Effector CD8-positive, alpha-beta T cell (primary cell): ENCODE results near the gene MDM4.

Source experiments
- DNase-seq: peaks from one replicate; lab custom pipeline; 2025; lab: John Stamatoyannopoulos, UW

The MDM4 gene

DNA sequence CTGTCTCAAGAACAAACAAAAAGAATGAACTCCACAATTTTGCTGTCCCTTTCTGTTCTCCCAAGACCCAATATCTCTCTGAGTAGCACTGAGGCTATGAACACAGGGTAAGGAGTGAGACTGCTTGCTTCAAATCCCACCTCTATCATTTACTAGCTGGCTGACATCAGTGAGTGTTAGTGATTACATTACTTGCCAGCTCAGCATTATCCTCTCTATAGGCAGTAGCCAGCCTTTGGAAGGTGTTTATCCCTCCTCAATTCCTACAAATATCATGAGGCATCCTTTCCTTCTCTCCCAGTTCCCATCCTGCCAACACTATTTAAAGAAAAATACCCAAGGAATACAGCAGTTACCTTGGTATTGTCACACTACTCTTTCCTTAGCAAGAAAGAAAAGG, 24.6 kb upstream of the MDM4 start:
- no peak for DNase-seq

DNA sequence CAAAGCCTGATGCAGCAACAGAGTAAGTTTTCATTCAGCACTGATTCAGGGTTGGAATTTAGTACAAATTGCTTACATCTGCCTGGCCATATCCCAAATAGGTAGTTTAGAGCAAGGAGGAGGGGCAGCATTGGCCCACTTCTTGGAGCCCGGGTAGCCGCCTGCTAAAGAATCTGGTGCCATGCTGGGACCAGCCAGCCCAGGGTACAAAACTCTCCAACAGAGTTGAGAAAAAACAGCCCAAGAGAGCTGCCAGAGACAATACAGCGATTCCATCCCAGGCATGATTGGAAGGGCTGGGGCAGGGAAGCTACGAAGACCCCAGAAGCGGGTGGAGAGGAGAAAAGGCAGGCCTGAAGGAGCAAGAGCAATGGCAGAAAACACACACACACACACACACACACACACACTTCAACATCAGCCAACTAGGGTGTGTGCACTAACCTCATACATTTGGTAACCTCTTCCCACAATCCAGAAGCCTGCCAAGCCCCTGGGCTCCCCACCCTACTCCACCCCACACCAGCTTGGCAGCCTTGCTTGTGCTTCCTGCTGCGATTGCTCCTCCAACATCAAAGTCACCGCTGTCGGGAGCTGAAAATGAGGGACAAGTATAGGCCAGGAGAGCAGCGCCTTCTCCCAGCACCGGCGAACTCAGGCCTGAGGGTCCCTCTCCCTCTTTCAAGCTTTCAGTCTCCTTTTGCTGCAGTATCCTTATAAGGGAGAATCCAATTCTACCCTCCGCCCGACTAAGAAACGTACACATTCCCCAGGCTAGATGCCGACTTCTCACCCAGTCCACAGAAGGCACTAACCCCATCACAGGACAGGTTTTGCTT, 22.8 kb upstream of the MDM4 start:
- peak; percentile 10 for DNase-seq

DNA sequence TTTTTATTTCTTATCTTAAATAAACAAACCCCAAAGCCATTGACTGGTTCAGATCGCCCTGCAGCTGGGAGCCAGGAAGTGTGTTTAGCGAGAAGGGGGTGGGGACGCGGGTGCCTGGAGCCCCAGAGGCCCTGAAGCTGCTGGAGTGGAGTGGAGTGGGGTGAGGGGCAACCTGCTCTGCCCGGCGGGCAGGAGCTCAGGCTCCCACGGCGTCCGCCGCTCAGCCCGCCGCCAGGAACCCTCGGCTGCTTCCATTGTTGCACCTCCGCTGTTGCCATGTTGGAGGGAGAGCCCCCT, 22.3 kb upstream of the MDM4 start:
- peak; percentile 26 for DNase-seq

DNA sequence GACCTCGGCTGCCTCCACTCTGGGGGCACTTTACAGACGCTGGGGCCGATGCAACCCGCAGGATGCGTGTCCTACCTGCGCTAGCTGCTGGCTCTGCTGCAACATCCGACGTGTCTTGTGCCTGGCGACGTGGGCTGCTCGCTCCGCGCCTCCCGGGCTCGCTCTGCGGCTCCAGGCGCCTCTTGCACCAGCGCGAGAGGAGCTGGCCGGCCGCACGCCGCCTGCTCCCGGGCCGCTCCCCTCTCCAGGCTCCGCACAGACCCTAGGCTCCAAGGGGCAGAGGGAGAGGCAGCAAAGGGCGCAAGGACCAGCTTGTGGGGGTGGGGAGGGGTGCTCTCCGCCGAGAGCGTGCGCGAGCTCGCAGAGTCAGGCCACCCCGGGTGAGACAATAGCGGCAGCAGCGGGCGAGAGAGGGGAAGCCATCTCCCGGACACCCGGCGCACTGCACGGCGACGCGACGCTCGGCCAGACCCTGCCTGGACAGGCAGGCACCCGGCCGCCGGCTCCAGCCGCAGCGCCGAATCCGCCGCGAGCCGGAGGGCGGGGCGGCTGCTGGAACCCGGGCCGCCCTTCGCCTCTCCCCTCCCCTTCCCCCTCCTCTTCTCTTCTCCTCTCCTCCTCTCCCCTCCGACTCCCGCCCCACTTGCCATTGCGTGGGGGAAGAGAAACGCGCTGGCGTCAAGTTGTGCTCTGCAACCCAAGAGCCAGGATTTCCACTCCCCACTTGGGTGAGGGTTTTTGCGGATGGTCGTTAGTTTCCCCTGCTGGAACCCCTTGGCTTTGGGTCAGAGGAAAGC, 21.7 kb upstream of the MDM4 start, which contains the start of gene PIK3C2B:
TSS of gene PIK3C2B (minus strand) at position 525 of the 797 bp plus-strand sequence. CDS start 25,003 bp downstream, outside the sequence.
- DNase-seq = peak; percentile 53

DNA sequence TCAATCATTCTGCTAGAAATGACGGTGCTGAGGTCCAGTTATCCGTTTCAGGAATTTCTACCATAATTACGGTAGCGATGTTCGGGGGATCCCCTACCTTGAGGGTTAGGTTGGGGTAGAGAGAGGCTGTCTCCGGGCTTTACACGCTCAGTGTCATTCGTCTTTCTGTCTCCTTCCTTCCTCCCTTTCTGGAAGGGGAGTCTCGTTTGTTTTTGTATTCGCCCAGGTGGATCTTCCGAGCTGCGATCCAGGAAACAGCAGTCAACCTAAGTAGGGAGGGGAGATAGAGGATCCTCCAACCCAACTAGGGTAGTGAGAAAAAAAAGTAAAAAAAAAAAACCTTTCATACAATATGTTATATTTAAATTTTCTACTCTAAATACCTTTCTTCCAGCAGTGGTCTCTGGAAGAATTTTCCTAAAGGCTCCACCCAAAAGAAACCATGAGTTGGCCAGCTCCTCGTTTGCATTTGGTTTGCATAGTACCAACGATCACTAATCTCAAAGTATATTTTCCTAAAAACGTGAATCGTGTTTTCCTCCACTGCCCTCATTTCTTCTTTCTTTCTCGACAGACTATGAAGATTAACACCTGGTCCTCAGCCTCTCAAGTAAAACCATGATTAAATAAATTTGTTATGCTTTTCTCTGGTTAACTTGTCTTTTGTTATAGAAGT, 21.0 kb upstream of the MDM4 start:
- peak; percentile 30 for DNase-seq

DNA sequence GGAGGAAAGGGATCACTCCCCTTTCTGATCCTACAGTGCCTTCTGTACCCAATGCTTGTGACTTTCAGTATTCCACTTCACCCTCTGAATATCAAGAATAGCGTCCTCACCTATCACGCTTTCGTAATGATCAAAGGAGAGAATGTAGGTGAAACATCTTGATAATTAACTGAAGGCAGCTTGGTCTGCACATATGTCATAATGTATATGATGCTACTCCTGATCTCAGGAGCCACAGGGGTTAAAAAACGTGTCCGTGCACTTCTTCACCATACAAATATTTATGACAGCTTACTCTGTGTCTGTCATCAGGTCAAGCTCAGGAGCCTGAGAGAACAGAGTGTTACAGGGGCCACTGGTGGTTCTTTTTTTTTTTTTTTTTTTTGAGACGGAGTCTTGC, 20.4 kb upstream of the MDM4 start:
- DNase-seq = no peak

DNA sequence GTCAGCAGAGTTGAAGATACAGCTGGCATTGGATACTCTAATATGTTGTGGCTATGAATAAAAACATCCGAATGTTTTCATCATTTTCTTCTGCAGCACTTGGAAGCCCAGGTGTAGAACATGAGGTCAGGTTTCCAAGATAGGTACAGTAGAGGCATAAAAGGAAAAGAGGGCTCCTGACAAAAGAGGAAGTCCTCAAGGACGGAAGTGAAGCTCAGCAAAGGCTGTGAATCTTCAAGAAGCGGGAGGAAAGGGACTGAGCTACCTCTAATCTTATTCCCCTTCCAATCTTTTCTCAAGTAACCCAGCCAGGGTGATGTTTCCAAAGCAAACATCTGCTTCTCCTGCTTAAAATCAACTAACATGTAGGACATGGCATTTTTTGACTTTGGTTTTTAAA, 17.2 kb upstream of the MDM4 start:
- DNase-seq = no peak

DNA sequence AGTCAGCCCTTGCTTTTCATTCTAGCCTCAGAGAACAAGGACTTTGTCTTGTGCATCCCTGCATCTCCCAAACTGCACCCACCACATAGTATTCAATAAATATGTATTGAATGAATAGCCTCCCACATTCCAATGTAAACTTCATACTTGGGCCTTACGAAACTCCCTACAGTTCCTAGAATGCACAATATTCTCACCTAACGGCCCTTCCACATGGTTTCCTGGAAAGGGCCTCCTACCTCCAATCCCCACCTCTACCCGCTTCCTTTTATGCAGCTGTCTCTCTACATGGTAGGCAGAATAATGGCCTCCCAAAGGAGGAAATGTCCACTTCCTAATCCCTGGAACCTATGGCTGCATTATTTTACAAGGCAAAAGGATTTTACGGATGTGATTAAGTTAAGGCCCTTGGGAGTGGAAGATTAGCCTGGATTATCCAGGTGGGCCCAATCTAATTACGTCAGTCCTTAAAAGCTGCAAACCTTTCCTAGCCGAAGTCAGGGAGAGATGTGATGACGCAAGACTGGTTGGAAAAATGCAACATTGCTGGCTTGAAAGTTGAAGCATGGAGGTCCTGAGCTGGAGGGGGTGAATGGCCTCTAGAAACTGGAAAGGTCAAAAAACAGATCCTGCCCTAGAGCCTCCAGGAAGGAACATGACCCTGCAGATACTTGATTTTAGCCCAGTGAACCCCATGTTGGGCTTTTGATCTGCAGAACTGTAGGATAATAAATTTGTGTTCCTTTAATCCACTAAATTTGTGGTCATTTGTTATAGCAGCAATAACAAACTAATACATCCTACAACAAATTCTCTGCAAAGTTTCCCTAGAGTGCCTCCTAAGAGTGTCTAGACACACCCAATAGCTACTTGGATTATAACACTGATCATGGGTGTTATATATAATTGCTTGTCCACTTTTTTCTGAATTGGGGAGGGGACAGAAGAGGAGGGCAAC, 16.4 kb upstream of the MDM4 start:
- DNase-seq = no peak

DNA sequence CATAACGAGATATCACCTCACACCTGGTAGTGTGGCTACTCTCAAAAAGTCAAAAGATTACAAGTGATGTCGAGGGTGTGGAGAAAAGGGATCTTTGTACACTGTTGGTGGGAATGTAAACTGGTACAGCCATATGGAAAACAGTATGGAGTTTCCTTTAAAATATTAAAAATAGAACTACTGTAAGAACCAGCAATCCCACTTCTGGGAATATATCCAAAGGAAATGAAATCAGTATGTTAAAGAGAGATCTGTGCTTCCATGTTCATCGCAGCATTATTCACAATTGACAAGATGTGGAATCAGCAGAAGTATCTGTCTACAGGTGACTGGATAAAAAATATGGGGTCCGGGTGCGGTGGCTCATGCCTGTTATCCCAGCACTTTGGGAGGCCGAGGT, 14.0 kb upstream of the MDM4 start:
- no peak for DNase-seq

DNA sequence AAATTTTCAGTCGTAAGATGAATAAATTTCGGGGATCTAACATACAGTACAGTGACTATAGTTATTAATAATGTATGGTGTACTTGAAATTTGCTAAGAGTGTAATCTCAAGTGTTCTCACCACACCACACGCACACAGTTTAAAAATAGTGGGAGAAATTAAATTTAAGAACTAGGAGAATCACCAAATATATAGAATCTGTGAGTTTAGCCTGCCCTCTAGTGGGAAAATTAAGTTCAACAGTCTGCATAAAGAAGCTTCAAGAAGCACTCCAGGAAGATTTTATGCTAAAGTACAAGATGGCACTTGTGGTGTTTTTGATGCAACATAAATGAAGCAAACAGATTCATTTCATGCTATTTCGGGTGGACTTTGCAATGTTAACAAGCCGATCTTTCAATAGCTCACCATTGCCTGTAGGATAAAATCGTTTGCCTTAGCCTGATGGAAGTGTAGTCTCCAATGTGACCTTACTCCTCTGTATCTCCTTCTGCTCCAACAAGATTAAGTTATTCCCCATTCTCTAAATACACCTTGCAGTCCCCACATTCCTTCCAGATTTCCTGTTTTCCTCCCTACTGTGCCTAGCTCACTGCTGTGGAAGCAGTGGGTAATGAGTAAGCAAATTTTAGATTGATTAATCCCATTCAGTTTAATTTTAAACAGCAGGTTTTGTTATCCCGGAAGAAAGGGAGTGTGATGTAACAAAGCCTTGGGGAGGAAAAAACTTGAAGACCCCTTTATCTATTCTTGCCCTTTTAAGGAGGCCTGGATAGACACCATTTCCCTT, 12.9 kb upstream of the MDM4 start:
- no peak for DNase-seq

DNA sequence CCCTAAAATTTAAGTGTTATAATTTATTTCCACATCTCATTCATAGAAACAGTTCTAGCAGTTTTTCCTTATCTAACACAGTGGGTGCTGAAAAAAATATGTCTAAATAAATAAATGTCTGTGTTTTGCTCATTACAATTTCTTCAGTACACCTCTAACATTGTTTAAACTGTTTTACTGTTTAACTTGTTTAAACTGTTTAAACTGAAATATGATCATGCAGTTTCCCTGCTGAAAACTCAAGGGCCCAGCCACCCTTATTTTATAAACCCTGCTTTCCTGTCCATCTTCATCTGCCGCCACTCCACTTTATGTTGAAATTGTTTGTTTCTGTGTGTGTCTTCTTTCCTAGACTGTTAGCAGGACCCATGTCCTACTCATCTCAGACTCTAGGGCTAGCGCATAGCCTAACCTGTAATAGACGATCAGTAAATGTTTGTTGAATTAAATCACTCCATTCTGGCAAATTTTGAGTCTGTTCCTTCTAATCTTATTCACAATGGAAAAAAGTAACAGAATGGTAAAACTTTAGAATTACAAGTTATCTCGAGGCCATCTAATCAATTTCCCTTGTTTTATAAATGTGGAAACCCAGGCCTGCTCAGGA, 12.2 kb upstream of the MDM4 start:
- DNase-seq = no peak

DNA sequence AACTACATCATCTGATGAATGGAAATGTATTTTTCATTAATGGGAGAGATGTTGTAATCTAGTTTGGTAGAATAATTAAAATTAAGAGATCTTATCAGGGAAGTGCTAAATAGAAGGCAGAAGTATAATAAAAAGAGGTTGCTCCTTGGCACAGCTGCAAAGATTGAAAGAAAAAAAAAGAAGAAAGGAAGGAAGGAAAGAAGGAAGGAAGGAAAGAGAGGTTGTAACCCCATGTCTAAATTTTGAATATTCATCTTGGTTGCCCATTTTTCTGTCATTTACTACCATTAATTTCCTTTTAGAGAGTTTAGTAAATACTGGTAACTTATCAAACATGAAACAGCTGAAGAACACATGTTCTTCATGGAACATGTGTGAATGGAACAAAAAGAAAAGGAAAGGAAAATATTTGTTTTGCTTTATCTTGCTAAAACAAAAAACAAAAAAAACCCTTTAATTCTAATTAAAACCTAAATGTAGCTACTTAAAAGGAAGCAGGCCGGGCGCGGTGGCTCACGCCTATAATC, 10.5 kb upstream of the MDM4 start:
- no peak for DNase-seq

DNA sequence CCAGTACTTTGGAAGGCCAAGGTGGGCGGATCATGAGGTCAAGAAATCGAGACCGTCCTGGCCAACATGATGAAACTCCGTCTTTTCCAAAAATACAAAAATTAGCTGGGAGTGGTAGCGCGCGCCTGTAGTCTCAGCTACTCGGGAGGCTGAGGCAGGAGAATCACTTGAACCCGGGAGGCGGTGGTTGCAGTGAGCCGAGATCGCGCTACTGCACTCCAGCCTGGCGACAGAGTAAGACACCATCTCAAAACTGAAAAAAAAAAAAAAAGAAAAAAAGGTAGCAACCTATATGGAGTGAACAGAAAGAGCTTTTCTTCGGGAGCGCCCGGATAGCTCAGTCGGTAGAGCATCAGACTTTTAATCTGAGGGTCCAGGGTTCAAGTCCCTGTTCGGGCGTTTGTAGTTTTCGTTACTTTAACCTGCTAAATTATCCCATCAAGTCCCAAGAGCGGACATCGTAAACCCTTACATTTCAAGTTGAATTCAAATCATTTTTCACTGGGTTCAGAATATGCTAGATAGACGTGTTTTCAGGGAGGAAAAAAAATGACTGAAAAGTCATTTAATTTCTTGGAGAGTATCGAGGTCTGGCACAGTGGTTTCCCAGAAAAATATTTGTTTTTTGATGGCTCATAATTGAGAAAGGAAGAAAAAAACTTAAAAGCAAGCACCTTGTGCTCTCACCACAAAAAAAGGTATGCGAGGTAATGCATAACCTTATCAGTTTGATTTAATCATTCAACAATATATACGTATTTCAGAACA, 9.8 kb upstream of the MDM4 start:
- DNase-seq = peak; percentile 53

DNA sequence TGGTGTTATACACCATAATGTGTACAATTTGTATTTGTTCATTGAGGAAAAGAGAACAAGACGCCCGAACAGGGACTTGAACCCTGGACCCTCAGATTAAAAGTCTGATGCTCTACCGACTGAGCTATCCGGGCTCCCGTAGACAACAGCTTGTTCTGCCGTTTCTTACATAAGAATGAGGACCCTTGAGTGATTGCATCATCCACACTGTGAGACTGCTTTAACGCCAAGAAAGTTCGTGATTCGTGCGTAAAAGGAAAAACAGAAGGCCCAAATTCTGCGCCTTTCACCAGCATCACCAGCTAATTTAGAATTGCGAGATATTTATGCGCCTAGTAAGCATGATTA, 9.3 kb upstream of the MDM4 start:
- DNase-seq = peak; percentile 76

DNA sequence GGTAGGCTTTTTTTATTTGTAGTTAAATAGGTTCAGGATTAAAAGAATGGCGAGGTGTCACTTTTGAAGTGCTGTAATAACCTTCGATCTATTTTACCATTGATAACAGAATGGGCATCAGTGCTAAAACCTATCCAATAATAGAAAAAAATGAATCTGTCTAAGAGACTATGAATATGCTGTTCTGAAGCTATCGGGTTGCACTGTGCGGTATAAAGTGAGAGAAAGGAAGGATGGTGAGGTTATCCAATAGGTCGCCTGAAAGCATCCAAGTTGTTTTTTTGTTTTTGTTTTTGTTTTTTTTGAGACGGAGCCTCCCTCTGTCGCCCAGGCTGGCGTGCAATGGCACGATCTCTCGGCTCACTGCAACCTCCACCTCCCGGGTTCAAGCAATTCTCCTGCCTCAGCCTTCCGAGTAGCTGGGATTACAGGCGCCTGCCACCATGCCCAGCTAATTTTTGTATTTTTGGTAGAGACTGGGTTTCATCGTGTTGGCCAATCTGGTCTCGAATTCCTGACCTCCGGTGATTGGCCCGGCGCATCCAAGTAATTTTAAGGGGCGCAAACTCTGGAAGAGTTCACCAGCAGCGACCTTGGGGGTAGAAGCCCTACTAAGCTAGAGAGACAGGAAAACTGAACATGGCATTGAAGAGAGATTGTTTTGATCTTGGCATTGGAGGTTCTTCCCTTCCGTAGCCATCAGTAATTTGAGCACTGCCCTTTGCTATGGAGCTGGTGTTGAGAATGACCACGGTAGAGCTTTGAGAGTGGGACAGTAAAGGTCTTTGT, 8.7 kb upstream of the MDM4 start:
- no peak for DNase-seq

DNA sequence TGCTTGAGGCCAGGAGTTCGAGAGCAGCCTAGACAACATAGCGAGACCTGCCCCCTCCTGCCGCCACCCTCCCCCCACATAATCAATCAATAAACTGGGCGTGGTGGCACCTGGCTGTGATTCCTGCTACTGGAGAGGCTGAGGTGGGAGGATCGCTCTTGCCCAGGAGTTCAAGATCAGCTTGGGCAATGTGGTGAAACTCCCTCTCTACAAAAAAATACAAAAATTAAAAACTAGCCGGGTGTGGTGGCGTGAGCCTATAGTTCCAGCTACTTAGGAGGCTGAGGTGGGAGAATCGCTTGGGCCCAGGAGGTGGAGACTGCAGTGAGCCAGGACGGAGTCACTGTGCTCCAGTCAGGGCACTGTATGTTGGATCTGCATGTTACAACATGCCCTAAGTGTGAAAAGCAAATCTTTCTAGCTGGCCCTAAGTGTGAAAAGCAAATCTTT, 7.0 kb upstream of the MDM4 start:
- no peak for DNase-seq

DNA sequence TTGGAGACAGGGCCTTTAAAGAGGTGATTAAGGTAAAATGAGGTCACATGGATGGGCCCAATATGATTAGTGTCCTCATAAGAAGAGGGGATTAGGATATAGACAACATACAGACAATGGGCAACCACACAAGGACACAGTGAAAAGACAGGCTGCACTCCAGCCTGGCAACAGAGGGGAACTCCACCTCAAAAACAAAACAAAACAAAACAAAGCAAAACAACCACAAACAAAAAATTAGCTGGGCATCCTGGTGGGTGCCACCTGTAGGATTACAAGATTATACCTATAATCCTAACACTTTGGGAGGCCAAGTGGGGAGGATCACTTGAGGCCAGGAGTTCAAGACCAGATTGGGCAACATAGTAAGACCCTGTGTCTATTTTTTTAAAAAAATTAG, 4.8 kb upstream of the MDM4 start:
- DNase-seq = no peak

DNA sequence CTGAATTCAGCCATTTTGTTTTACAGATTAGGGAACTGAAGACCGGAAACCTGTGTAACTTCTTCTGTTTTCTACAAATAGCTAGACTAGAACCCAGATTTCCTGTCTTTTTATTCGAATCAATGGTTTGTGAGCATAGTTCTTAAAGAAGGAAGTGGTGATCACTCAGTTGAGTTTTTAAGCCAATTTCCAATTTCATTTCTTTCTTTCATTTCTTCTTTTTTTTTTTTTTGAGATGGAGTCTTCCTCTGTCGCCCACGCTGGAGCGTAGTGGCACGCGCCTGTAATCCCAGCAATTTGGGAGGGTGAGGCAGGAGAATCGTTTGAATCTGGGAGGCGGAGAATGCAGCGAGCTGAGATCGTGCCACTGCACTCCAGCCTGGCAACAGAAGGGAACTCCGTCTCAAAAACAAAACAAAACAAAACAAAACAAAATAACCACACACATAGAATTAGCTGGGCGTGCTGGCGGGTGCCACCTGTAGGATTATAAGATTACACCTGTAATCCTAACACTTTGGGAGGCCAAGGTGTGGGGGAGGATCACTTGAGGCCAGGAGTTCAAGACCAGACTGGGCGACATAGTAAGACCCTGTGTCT, 3.0 kb upstream of the MDM4 start:
- peak; percentile 34 for DNase-seq
